GM12873 (cell line): ENCODE data around the gene TMCO4.

Source experiments
- CTCF ChIP-seq: IDR thresholded peaks from 2 replicates; pipeline ENCODE4 v1.5.1; 2012; ENCODE audit warnings: low read depth, mild to moderate bottlenecking, moderate library complexity, low read length, control low read depth; ENCODE audit not compliant: insufficient read depth; ENCODE audit errors: missing control alignments

Gene TMCO4

GRCh38 chr1:19665496-19666465 lies 133.9 kb downstream of the TMCO4 start:
- TF ChIP-seq CTCF = no peak

GRCh38 chr1:19665186-19665495 lies 134.6 kb downstream of the TMCO4 start:
- TF ChIP-seq CTCF = no peak

GRCh38 chr1:19664453-19665185 lies 135.1 kb downstream of the TMCO4 start, which contains the start of gene HTR6:
TSS of gene HTR6 (plus strand) at chr1:19664875. CDS start at chr1:19665754, 879 bp downstream.
- no peak for TF ChIP-seq CTCF

GRCh38 chr1:19662313-19662712 lies 137.4 kb downstream of the TMCO4 start:
- no peak for TF ChIP-seq CTCF

GRCh38 chr1:19661721-19662228 lies 137.9 kb downstream of the TMCO4 start:
- TF ChIP-seq CTCF = peak; percentile 61

- no peak for TF ChIP-seq CTCF
Observed at GRCh38 chr1:19658186-19658585, 141.5 kb downstream of the TMCO4 start.

- TF ChIP-seq CTCF = no peak
Observed at GRCh38 chr1:19657511-19657910, 142.2 kb downstream of the TMCO4 start.
